ENCODE data around the gene CINP. TPM values are rescaled to one million over a fixed set of nuclear protein-coding genes. Genes with fewer than 3 reads are reported as not detected.

CINP gene
- total RNA-seq, 1 donor from 2014 or later = 35.5 TPM

GRCh38 chr14:102346645-102347044 lies 16.0 kb downstream of the CINP start:
- Mint-ChIP-seq H3K4me3 (no peak overlapping the region), H3K27ac (ENCODE audit: unreplicated experiment) (no peak overlapping the region), H3K4me1 (no peaks in the 10 kb centered on the region), H3K36me3 (ENCODE audit: low read depth) (peaks cover 9% of the 10 kb centered on the region), H3K9me3 (no peaks in the 10 kb centered on the region), H3K27me3 (ENCODE audit: low read depth) (no peaks in the 10 kb centered on the region)
- TF ChIP-seq CTCF (conservative IDR thresholded peaks at IDR 0.05) = no peak
- no peak for DNase-seq (ENCODE audit: low read depth, low spot score)

GRCh38 chr14:102345232-102345631 lies 17.5 kb downstream of the CINP start:
- no peak for TF ChIP-seq CTCF (conservative IDR thresholded peaks at IDR 0.05)
- no peak overlapping the region for H3K27ac Mint-ChIP-seq (ENCODE audit: unreplicated experiment)
- peaks cover 10% of the 10 kb centered on the region for H3K36me3 Mint-ChIP-seq (ENCODE audit: low read depth)

GRCh38 chr14:102344485-102344884 lies 18.2 kb downstream of the CINP start:
- H3K27ac Mint-ChIP-seq (ENCODE audit: unreplicated experiment) = peak overlapping the region; percentile 38
- no peak for DNase-seq (ENCODE audit: low read depth, low spot score)
- H3K9me3 Mint-ChIP-seq = no peaks in the 10 kb centered on the region
- no peak overlapping the region for H3K4me3 Mint-ChIP-seq
- H3K27me3 Mint-ChIP-seq (ENCODE audit: low read depth) = no peaks in the 10 kb centered on the region
- H3K36me3 Mint-ChIP-seq (ENCODE audit: low read depth) = peaks cover 10% of the 10 kb centered on the region
- no peak for TF ChIP-seq CTCF (conservative IDR thresholded peaks at IDR 0.05)
- no peaks in the 10 kb centered on the region for H3K4me1 Mint-ChIP-seq

More at GRCh38 chr14:102345232-102345631, 17.5 kb downstream of the CINP start:
- Mint-ChIP-seq H3K4me1 (no peaks in the 10 kb centered on the region), H3K27me3 (ENCODE audit: low read depth) (no peaks in the 10 kb centered on the region), H3K9me3 (no peaks in the 10 kb centered on the region), H3K4me3 (no peak overlapping the region)
- DNase-seq (ENCODE audit: low read depth, low spot score) = no peak

GRCh38 chr14:102344084-102344483 lies 18.6 kb downstream of the CINP start:
- Mint-ChIP-seq H3K27me3 (ENCODE audit: low read depth) (no peaks in the 10 kb centered on the region), H3K4me1 (no peaks in the 10 kb centered on the region), H3K9me3 (no peaks in the 10 kb centered on the region)

GRCh38 chr14:102342238-102342637 lies 20.5 kb downstream of the CINP start:
- Mint-ChIP-seq H3K36me3 (ENCODE audit: low read depth) (peaks cover 5% of the 10 kb centered on the region), H3K27ac (ENCODE audit: unreplicated experiment) (no peak overlapping the region), H3K4me3 (no peak overlapping the region), H3K4me1 (no peaks in the 10 kb centered on the region), H3K9me3 (no peaks in the 10 kb centered on the region), H3K27me3 (ENCODE audit: low read depth) (no peaks in the 10 kb centered on the region)
- DNase-seq (ENCODE audit: low read depth, low spot score) = no peak
- TF ChIP-seq CTCF (conservative IDR thresholded peaks at IDR 0.05) = no peak

More at GRCh38 chr14:102344084-102344483, 18.6 kb downstream of the CINP start:
- no peak for TF ChIP-seq CTCF (conservative IDR thresholded peaks at IDR 0.05)
- no peak overlapping the region for H3K4me3 Mint-ChIP-seq
- no peak for DNase-seq (ENCODE audit: low read depth, low spot score)
- peaks cover 10% of the 10 kb centered on the region for H3K36me3 Mint-ChIP-seq (ENCODE audit: low read depth)
- H3K27ac Mint-ChIP-seq (ENCODE audit: unreplicated experiment) = no peak overlapping the region

GRCh38 chr14:102341566-102341965 lies 21.1 kb downstream of the CINP start:
- Mint-ChIP-seq H3K4me1 (no peaks in the 10 kb centered on the region), H3K4me3 (no peak overlapping the region), H3K36me3 (ENCODE audit: low read depth) (peaks cover 5% of the 10 kb centered on the region), H3K9me3 (no peaks in the 10 kb centered on the region), H3K27me3 (ENCODE audit: low read depth) (no peaks in the 10 kb centered on the region), H3K27ac (ENCODE audit: unreplicated experiment) (no peak overlapping the region)
- TF ChIP-seq CTCF (conservative IDR thresholded peaks at IDR 0.05) = no peak
- no peak for DNase-seq (ENCODE audit: low read depth, low spot score)

Measured in neural crest cell (in vitro differentiated cells).